NCI-H526 treated with DMSO at 0.1 percent for 48 hours (cell line): ENCODE measurements around the gene CTNNAL1.

Experiments
- DNase-seq: peaks from one replicate; lab custom pipeline; 2025; lab: John Stamatoyannopoulos, UW

Gene CTNNAL1

DNA sequence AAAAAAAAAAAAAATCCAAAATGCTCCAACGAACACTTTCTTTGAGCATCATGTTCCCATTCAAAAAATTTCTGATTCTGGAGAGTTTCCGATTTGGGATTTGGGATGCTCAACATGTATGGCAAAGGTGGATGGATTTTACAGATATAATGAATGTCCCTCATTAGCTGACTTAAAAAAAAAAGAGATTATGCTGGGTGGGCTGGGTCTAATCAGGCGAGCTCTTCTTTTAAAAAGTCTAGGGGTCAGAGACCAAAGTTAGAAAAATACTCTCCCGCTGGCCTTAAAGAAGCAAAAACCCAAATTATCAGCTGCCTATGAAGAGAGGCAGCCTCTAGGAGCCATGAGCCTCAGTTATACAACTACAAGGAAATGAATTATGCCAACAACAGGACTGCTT, 15.2 kb upstream of the CTNNAL1 start:
- DNase-seq = no peak

GRCh38 chr9:109027176-109027575, 13.9 kb upstream of the CTNNAL1 start:
- DNase-seq = no peak

- no peak for DNase-seq
Observed at GRCh38 chr9:109026306-109026705, 13.0 kb upstream of the CTNNAL1 start.

DNA sequence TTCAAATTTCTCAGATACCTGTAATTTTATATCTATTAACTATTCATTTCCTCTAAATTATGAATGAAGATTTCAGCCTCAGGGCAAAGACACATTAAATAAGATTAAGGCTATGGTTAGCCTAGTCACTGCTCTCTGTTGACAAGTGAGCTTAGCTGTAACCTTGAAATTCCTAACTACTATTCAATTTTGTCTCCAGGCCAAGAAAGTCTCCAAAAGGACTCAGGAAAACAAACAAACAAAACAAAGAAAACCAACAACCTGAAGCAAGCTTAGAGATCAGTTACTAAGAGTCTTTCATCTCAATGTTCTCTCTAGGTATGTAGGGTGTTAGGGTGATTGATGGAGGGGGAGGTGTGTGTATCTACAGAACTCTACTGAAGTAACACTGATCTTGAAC, 9.6 kb upstream of the CTNNAL1 start:
- no peak for DNase-seq

DNA sequence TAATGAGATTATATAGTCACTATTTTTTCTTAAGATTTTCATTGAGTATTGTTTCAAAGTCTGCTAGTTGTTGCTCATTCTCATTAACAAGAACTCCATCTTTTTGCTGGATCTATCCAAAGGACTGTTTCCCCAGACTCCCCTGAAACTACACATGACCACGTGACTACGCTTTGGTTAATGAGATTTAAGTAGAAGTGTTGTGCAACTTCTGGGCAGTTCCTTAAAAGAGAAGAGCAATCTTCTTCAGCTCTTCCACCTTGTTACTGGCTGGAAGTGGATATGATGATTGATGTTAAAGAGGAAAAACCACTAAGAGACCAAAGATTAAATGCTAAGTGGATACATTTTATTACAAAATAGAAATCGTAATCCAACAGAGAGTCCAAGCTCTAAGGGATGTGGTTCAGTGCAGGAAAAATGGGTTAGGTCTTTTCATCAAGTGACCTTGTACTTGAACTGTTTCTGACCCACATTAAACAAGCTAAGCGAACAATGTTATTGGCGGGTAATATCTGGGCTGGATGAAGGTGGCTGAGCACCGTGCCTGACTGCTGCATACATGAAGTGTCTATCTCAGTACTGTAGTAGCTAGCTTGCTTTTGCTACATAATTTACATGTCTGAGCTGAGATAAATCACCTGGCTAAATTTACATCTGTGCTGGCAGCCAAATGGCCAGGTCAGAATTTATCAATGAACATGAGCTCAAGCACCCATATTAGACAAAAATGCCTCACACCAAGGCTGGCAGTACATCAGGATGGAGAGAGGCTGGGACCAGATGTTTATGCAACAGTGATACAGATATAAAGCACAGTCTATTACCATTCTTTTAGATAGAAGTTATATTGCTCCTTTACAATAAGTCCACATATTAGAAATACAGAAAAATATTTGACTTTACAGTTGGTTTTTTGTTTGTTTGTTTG, 7.5 kb upstream of the CTNNAL1 start:
- DNase-seq = peak; percentile 23

- DNase-seq = no peak
Observed at GRCh38 chr9:109020113-109020512, 6.8 kb upstream of the CTNNAL1 start.

- DNase-seq = no peak
Observed at GRCh38 chr9:109019420-109019819, 6.1 kb upstream of the CTNNAL1 start.

- no peak for DNase-seq
Observed at GRCh38 chr9:109017493-109017892, 4.2 kb upstream of the CTNNAL1 start.

- no peak for DNase-seq
Observed at GRCh38 chr9:109017061-109017460, 3.8 kb upstream of the CTNNAL1 start.

GRCh38 chr9:109016132-109016531, 2.8 kb upstream of the CTNNAL1 start:
- DNase-seq = no peak

- no peak for DNase-seq
Observed at GRCh38 chr9:109014608-109015280, 1.4 kb upstream of the CTNNAL1 start.

DNA sequence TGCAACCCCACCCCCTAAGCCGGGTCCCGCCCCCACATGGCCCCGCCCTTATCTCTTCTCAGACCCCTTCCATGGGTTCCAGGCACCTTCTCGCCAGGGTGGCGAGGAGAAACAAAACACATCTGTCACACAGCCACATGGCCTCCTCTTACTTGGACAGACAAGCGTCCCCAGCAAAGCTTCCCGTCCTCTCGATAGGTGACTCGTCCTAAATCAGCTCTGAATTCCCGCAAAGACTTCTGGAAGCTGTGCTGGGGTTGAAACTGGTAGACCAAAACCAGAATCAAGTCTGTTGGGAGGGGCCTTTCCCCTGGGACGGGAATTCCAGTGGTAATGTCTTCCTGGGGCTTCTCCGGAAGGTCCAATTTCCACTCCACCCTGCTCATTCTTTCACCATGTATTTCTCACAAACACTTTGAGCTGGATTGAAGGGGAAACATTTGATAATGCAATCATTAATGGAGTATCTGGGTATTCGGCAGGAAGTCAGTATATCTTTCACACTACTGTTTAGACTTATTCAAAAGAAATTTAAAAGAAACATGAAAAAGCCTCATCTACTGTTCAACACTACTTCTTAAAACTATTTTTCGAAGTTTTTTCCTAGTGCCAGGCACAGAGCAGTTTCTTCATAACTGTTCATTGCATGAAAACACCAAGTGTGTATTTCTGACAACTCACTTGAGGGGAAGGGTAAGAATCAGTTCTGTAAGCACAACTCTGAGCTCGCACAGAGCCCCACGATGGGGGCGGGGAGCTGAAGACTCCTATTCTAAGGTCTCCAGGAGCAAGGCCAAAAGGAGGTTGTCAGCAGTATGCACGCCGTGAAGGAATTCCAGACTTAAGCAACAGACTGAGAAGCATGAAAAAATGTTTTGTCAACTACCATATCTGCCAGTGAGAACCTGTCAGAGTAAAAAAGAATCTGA, 644 bp upstream of the CTNNAL1 start:
- peak; percentile 75 for DNase-seq

- DNase-seq = peak; percentile 6
Observed at GRCh38 chr9:109012009-109012875, 1.1 kb downstream of the CTNNAL1 start.

DNA sequence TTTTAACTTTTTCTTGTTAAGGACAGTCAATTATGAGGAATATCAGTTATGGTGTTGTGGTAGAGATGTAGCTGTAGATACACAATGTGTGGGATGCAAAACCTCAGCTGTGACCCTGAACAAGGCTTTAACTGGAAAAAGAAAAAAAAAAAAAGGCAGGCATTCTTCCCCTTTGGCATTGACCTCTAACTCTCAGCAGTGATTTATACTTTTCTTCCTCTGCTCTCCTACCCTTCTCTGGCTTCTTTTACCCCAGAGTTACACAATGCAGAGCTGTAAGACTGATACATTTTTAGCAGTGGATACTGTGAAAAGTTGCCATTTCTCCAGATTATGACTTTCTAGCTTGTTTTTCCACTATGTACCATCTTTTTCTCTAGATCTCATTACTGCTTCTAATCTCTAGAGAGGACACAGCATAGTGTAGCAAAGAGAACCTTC, 2.0 kb downstream of the CTNNAL1 start:
- DNase-seq = no peak

DNA sequence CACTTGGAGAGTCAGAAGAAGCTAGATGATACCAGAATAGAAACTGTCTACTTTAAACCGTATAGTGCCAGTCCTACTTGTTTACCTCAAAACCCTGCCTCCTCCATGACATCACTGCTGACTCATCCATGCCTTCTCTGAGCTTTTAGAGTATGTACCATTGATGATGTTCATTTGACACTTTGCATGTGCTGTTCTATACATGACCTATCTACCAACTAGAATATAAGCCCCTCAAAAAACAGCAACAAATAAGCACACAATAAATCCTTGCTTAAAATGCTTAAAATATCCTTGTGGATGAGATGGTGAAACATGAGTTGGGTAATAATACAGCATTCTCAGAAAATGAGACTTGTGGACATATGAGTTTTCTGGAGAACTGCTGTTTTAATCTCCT, 2.6 kb downstream of the CTNNAL1 start:
- peak; percentile 1 for DNase-seq

DNA sequence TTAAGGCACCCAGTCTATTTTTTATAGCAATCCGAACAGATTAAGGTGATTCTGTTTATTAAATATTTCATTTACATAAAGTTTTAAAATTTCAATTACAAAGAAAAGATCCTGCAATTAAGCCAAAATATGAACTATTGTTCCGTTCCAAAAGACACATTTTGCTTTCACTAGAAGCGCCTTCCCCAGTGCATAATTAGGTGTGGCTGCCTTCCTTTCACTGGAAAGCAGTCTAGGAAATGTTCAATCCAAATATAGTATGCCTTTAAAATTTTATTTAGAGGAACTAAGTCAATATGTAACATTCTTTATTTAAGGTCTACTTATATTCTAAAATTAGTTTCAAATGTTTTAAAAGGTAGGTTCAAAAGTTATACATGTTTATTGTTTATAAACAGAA, 7.6 kb downstream of the CTNNAL1 start:
- no peak for DNase-seq

DNA sequence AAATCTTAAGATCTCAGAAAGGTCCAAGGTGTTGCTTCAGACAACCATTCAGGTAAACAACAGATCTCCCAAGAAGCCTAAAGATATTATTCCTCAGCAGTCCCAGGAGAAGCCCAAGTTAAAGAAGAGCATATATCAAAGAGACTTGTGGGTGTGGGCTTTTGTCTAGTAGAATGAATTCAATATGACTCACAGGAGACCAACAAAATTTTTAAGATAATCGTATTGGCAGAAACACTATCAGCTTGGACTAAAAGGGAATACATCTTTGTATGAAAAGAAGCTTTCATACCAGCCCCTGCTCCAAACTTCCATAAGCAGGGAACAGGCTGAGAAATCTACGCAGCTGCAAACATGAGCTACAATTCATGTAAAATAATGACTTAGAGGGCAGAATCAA, 10.2 kb downstream of the CTNNAL1 start:
- no peak for DNase-seq

- no peak for DNase-seq
Observed at GRCh38 chr9:109002141-109002540, 11.2 kb downstream of the CTNNAL1 start.

- no peak for DNase-seq
Observed at GRCh38 chr9:109001275-109001676, 12.0 kb downstream of the CTNNAL1 start.

DNA sequence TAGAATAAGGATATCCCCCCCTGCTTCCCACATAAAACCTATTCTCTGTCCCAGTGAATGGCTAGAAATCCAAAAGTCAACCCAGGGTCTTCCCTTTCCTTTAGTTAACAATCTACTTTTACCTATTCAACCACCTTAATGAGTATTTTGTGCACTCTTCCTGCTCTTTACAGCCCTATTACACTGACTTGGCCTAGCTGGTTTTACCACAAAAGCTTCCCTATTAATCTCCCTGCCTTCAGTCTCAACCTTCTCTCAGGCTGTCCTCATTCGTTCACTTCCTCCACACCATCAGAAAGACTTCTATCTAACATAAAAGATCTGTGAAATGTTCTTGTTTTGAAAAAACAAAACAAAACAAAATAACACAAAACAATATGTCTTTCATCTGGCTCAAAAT, 16.2 kb downstream of the CTNNAL1 start:
- DNase-seq = no peak

- DNase-seq = no peak
Observed at GRCh38 chr9:108996643-108997042, 16.7 kb downstream of the CTNNAL1 start.
